T-helper 9 cell (primary cell): ENCODE measurements around the gene GRIN1.

Experiments
- DNase-seq: peaks from one replicate; pipeline ENCODE4 v3.0.0-alpha.2; 2020

Gene GRIN1

GRCh38 chr9:137178939-137179630 lies 40.1 kb downstream of the GRIN1 start:
- DNase-seq: no peak

GRCh38 chr9:137179761-137180160 lies 40.8 kb downstream of the GRIN1 start:
- DNase-seq: no peak

GRCh38 chr9:137180491-137180890 lies 41.5 kb downstream of the GRIN1 start:
- no peak for DNase-seq

GRCh38 chr9:137181680-137182079 lies 42.7 kb downstream of the GRIN1 start:
- DNase-seq: no peak

GRCh38 chr9:137182836-137183235 lies 43.9 kb downstream of the GRIN1 start:
- DNase-seq: no peak

GRCh38 chr9:137183980-137184595 lies 45.1 kb downstream of the GRIN1 start:
- no peak for DNase-seq

GRCh38 chr9:137184881-137185660 lies 46.1 kb downstream of the GRIN1 start:
- DNase-seq: no peak

- no peak for DNase-seq
Observed at GRCh38 chr9:137185921-137186320, 47.0 kb downstream of the GRIN1 start.

- no peak for DNase-seq
Observed at GRCh38 chr9:137186385-137186784, 47.4 kb downstream of the GRIN1 start.

- DNase-seq: no peak
Observed at GRCh38 chr9:137187386-137187785, 48.4 kb downstream of the GRIN1 start.

GRCh38 chr9:137188086-137188489 lies 49.1 kb downstream of the GRIN1 start:
- DNase-seq: no peak

- DNase-seq: peak; percentile 94
Observed at GRCh38 chr9:137188490-137189296, 49.7 kb downstream of the GRIN1 start, which contains the start of the genes ANAPC2 and SSNA1. Gene ANAPC2 (minus strand): TSS chr9:137188560. CDS start chr9:137188532, 28 bp downstream. Gene SSNA1 (plus strand): TSS chr9:137188676. CDS start chr9:137188727, 51 bp downstream.

- DNase-seq: no peak
Observed at GRCh38 chr9:137189297-137190295, 50.6 kb downstream of the GRIN1 start.

- DNase-seq: no peak
Observed at GRCh38 chr9:137190315-137190856, 51.4 kb downstream of the GRIN1 start.

- no peak for DNase-seq
Observed at GRCh38 chr9:137191245-137191644, 52.3 kb downstream of the GRIN1 start.

- DNase-seq: no peak
Observed at GRCh38 chr9:137191691-137192447, 52.9 kb downstream of the GRIN1 start.

- no peak for DNase-seq
Observed at GRCh38 chr9:137192448-137192780, 53.5 kb downstream of the GRIN1 start.

GRCh38 chr9:137192859-137193258 lies 53.9 kb downstream of the GRIN1 start:
- DNase-seq: no peak

GRCh38 chr9:137193771-137194170 lies 54.8 kb downstream of the GRIN1 start:
- DNase-seq: no peak

- DNase-seq: no peak
Observed at GRCh38 chr9:137194388-137194787, 55.4 kb downstream of the GRIN1 start.
